Raji (cell line): ENCODE data around the gene ITPRIPL2.

Source experiments
- POLR2A ChIP-seq: IDR thresholded peaks from 2 replicates; pipeline ENCODE4 v1.6.1; 2011; ENCODE audit warnings: low read depth, low read length, control low read depth; ENCODE audit not compliant: insufficient read depth

Gene ITPRIPL2

GRCh38 chr16:19113577-19114358 lies at the start of gene ITPRIPL2:
ITPRIPL2 (plus strand) TSS chr16:19113964; CDS start chr16:19114462, 498 bp downstream.
- no peak for TF ChIP-seq POLR2A

GRCh38 chr16:19066988-19067348 lies 46.8 kb upstream of the ITPRIPL2 start:
- no peak for TF ChIP-seq POLR2A

GRCh38 chr16:19067349-19068236 lies 46.2 kb upstream of the ITPRIPL2 start, which contains the start of gene COQ7:
COQ7 (plus strand) TSS chr16:19067614; CDS start chr16:19067665, 51 bp downstream.
- TF ChIP-seq POLR2A = peak; percentile 69

- no peak for TF ChIP-seq POLR2A
Measured at GRCh38 chr16:19068237-19068815, 45.4 kb upstream of the ITPRIPL2 start.

GRCh38 chr16:19071811-19072777 lies 41.7 kb upstream of the ITPRIPL2 start:
- TF ChIP-seq POLR2A = no peak

GRCh38 chr16:19073344-19073743 lies 40.4 kb upstream of the ITPRIPL2 start:
- TF ChIP-seq POLR2A = no peak

- TF ChIP-seq POLR2A = no peak
Measured at GRCh38 chr16:19073863-19074262, 39.9 kb upstream of the ITPRIPL2 start.

- TF ChIP-seq POLR2A = no peak
Measured at GRCh38 chr16:19075511-19075910, 38.3 kb upstream of the ITPRIPL2 start.

GRCh38 chr16:19077879-19078278 lies 35.9 kb upstream of the ITPRIPL2 start:
- TF ChIP-seq POLR2A = no peak

- TF ChIP-seq POLR2A = no peak
Measured at GRCh38 chr16:19083670-19084069, 30.1 kb upstream of the ITPRIPL2 start.

- no peak for TF ChIP-seq POLR2A
Measured at GRCh38 chr16:19084139-19084538, 29.6 kb upstream of the ITPRIPL2 start.

- no peak for TF ChIP-seq POLR2A
Measured at GRCh38 chr16:19084879-19085278, 28.9 kb upstream of the ITPRIPL2 start.

GRCh38 chr16:19085679-19086200 lies 28.0 kb upstream of the ITPRIPL2 start:
- TF ChIP-seq POLR2A = no peak
